ENCODE results near the gene CNPY1. TPM values are rescaled to one million over a fixed set of nuclear protein-coding genes. Genes with fewer than 3 reads are reported as not detected.

Gene CNPY1
- polyA plus RNA-seq, 4 donors = not detected

DNA sequence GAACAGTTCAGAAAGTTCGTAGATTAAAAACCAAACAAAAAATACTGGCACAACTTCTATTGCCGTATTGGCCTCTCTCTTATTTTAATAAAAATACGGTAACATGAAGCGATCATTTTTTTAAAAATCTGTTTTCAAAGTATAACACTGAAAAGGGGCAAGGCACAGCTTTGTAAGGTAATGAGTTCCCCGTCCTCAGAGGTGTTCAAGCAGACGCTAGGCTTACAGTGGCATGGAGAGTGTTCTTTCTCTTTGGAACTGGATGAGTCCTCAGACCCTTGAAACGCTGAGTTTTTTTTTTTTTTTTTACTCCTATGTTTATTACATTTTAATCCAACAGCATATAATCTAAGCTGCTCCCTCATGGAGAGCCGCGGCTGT, 80.6 kb downstream of the CNPY1 start:
- WGBS, 3 donors = 9 to 18% (median 14%) methylated on average over 9 of the region's 9 CpGs
- Histone ChIP-seq H3K4me3 (ENCODE audit: low read depth in 1 of 3, low read length in 3 of 3) (no peak overlapping the region), H3K4me1 (ENCODE audit: control insufficient read depth in 3 of 3, insufficient read depth in 2 of 3, low read depth in 1 of 3, low read length in 2 of 3) (peaks cover 0 to 11% (median 0%) of the 10 kb centered on the region in 3 donors), H3K9me3 (ENCODE audit: control insufficient read depth in 2 of 2, insufficient read depth in 1 of 2, low read depth in 1 of 2, low read length in 1 of 2) (no peaks in the 10 kb centered on the region), H3K27me3 (ENCODE audit: control insufficient read depth in 3 of 3, insufficient read depth in 3 of 3, low read length in 3 of 3) (peaks cover 18 to 95% (median 80%) of the 10 kb centered on the region in 3 donors), H3K27ac (ENCODE audit: low read depth in 1 of 3, low read length in 2 of 3) (no peak overlapping the region), H3K36me3 (ENCODE audit: control insufficient read depth in 3 of 3, insufficient read depth in 2 of 3, low read depth in 1 of 3, low read length in 3 of 3) (no peaks in the 10 kb centered on the region)
- DNase-seq (no peak), FAIRE-seq (no peak)

GRCh38 chr7:155464948-155465739, 81.2 kb downstream of the CNPY1 start:
- peaks cover 18 to 96% (median 81%) of the 10 kb centered on the region in 3 donors for H3K27me3 ChIP-seq (ENCODE audit: control insufficient read depth in 3 of 3, insufficient read depth in 3 of 3, low read length in 3 of 3)
- H3K4me1 ChIP-seq (ENCODE audit: control insufficient read depth in 3 of 3, insufficient read depth in 2 of 3, low read depth in 1 of 3, low read length in 2 of 3) = peaks cover 0 to 11% (median 0%) of the 10 kb centered on the region in 3 donors
- H3K4me3 ChIP-seq (ENCODE audit: low read depth in 1 of 3, low read length in 3 of 3) = no peak overlapping the region
- H3K36me3 ChIP-seq (ENCODE audit: control insufficient read depth in 3 of 3, insufficient read depth in 2 of 3, low read depth in 1 of 3, low read length in 3 of 3) = no peaks in the 10 kb centered on the region
- no peak overlapping the region for H3K27ac ChIP-seq (ENCODE audit: low read depth in 1 of 3, low read length in 2 of 3)
- FAIRE-seq (no peak), DNase-seq (no peak)
- no peaks in the 10 kb centered on the region for H3K9me3 ChIP-seq (ENCODE audit: control insufficient read depth in 2 of 2, insufficient read depth in 1 of 2, low read depth in 1 of 2, low read length in 1 of 2)
- WGBS, 3 donors = 7 to 17% (median 11%) methylated on average over 33 of the region's 33 CpGs

- Histone ChIP-seq H3K4me3 (ENCODE audit: low read depth in 1 of 3, low read length in 3 of 3) (no peak overlapping the region), H3K27ac (ENCODE audit: low read depth in 1 of 3, low read length in 2 of 3) (no peak overlapping the region), H3K9me3 (ENCODE audit: control insufficient read depth in 2 of 2, insufficient read depth in 1 of 2, low read depth in 1 of 2, low read length in 1 of 2) (no peaks in the 10 kb centered on the region), H3K27me3 (ENCODE audit: control insufficient read depth in 3 of 3, insufficient read depth in 3 of 3, low read length in 3 of 3) (peaks cover 18 to 96% (median 81%) of the 10 kb centered on the region in 3 donors), H3K36me3 (ENCODE audit: control insufficient read depth in 3 of 3, insufficient read depth in 2 of 3, low read depth in 1 of 3, low read length in 3 of 3) (no peaks in the 10 kb centered on the region), H3K4me1 (ENCODE audit: control insufficient read depth in 3 of 3, insufficient read depth in 2 of 3, low read depth in 1 of 3, low read length in 2 of 3) (peaks cover 0 to 11% (median 0%) of the 10 kb centered on the region in 3 donors)
- FAIRE-seq (no peak), DNase-seq (peak in 1 of 2 donors; percentile 17)
- WGBS, 3 donors = 9 to 13% (median 10%) methylated on average over 6 of the region's 6 CpGs
Measured at GRCh38 chr7:155464183-155464582, 82.2 kb downstream of the CNPY1 start.

- peaks cover 0 to 11% (median 0%) of the 10 kb centered on the region in 3 donors for H3K4me1 ChIP-seq (ENCODE audit: control insufficient read depth in 3 of 3, insufficient read depth in 2 of 3, low read depth in 1 of 3, low read length in 2 of 3)
- H3K36me3 ChIP-seq (ENCODE audit: control insufficient read depth in 3 of 3, insufficient read depth in 2 of 3, low read depth in 1 of 3, low read length in 3 of 3) = no peaks in the 10 kb centered on the region
- no peak for FAIRE-seq
- no peak overlapping the region for H3K4me3 ChIP-seq (ENCODE audit: low read depth in 1 of 3, low read length in 3 of 3)
- no peak overlapping the region for H3K27ac ChIP-seq (ENCODE audit: low read depth in 1 of 3, low read length in 2 of 3)
- WGBS, 3 donors = 12 to 14% (median 14%) methylated on average over 14 to 15 of the region's 15 CpGs
- no peaks in the 10 kb centered on the region for H3K9me3 ChIP-seq (ENCODE audit: control insufficient read depth in 2 of 2, insufficient read depth in 1 of 2, low read depth in 1 of 2, low read length in 1 of 2)
- no peak for DNase-seq
- peaks cover 22 to 94% (median 78%) of the 10 kb centered on the region in 3 donors for H3K27me3 ChIP-seq (ENCODE audit: control insufficient read depth in 3 of 3, insufficient read depth in 3 of 3, low read length in 3 of 3)
Measured at GRCh38 chr7:155463114-155463811, 83.1 kb downstream of the CNPY1 start.

DNA sequence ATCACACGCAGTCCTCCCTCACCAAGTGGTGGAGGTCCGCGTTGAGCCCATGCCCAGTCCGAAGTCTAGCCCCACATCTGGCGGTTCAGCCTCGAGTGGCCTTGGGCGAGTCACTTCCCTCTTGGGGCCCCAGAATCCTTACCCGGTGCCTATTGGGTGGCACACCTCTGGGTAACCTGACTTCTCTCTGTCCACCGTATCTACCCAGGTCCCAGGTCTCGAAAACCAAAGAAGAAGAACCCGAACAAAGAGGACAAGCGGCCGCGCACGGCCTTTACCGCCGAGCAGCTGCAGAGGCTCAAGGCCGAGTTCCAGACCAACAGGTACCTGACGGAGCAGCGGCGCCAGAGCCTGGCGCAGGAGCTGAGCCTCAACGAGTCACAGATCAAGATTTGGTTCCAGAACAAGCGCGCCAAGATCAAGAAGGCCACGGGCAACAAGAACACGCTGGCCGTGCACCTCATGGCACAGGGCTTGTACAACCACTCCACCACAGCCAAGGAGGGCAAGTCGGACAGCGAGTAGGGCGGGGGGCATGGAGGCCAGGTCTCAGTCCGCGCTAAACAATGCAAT, 84.1 kb downstream of the CNPY1 start:
- 7 to 15% (median 10%) methylated on average over 33 of the region's 33 CpGs for WGBS, 3 donors
- peaks cover 22 to 88% (median 73%) of the 10 kb centered on the region in 3 donors for H3K27me3 ChIP-seq (ENCODE audit: control insufficient read depth in 3 of 3, insufficient read depth in 3 of 3, low read length in 3 of 3)
- H3K4me3 ChIP-seq (ENCODE audit: low read depth in 1 of 3, low read length in 3 of 3) = no peak overlapping the region
- no peaks in the 10 kb centered on the region for H3K36me3 ChIP-seq (ENCODE audit: control insufficient read depth in 3 of 3, insufficient read depth in 2 of 3, low read depth in 1 of 3, low read length in 3 of 3)
- no peaks in the 10 kb centered on the region for H3K9me3 ChIP-seq (ENCODE audit: control insufficient read depth in 2 of 2, insufficient read depth in 1 of 2, low read depth in 1 of 2, low read length in 1 of 2)
- no peak for DNase-seq
- H3K27ac ChIP-seq (ENCODE audit: low read depth in 1 of 3, low read length in 2 of 3) = no peak overlapping the region
- peaks cover 0 to 11% (median 5%) of the 10 kb centered on the region in 3 donors for H3K4me1 ChIP-seq (ENCODE audit: control insufficient read depth in 3 of 3, insufficient read depth in 2 of 3, low read depth in 1 of 3, low read length in 2 of 3)
- no peak for FAIRE-seq

GRCh38 chr7:155461631-155462030, 84.7 kb downstream of the CNPY1 start:
- H3K27me3 ChIP-seq (ENCODE audit: control insufficient read depth in 3 of 3, insufficient read depth in 3 of 3, low read length in 3 of 3) = peaks cover 21 to 87% (median 74%) of the 10 kb centered on the region in 3 donors
- WGBS, 3 donors = 24 to 57% (median 33%) methylated on average over 3 of the region's 3 CpGs
- FAIRE-seq (no peak), DNase-seq (no peak)
- no peak overlapping the region for H3K27ac ChIP-seq (ENCODE audit: low read depth in 1 of 3, low read length in 2 of 3)
- no peak overlapping the region for H3K4me3 ChIP-seq (ENCODE audit: low read depth in 1 of 3, low read length in 3 of 3)
- peaks cover 0 to 8% (median 6%) of the 10 kb centered on the region in 3 donors for H3K4me1 ChIP-seq (ENCODE audit: control insufficient read depth in 3 of 3, insufficient read depth in 2 of 3, low read depth in 1 of 3, low read length in 2 of 3)
- H3K36me3 ChIP-seq (ENCODE audit: control insufficient read depth in 3 of 3, insufficient read depth in 2 of 3, low read depth in 1 of 3, low read length in 3 of 3) = no peaks in the 10 kb centered on the region
- H3K9me3 ChIP-seq (ENCODE audit: control insufficient read depth in 2 of 2, insufficient read depth in 1 of 2, low read depth in 1 of 2, low read length in 1 of 2) = no peaks in the 10 kb centered on the region

DNA sequence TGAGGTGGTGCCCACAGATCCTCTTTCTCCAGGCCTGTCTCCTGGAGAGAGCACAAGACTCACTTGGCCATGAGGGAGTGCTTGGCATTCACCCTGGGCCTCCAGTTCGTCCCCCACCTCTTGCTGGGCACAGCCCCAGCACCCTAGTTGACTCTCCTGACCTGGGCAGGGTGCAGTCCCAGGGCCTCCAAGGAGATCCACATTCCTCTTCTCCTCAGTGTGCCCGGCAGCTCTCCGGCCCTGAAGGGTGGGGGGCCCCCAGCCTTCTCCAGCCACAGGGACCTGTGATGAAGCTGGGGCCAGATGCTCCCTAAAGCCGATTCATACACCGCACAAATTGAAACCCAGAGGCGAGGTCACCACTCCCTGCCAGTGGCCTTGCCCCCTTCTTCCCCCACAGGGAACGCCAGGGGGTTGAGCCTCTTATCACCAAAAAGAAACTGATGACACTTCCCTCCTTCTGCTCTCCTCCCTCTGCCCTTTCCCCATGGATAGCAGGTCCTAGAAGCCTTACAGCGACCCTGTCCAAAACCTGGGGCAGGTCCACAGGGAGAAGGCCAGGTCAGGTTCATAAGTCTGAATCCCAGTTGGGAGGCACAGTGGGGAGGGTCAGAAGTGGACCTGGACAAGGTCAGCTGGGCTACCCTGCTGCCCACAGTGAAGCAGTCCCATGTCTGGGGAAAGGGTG, 85.3 kb downstream of the CNPY1 start:
- H3K4me3 ChIP-seq (ENCODE audit: low read depth in 1 of 3, low read length in 3 of 3) = no peak overlapping the region
- DNase-seq (no peak), FAIRE-seq (no peak)
- peaks cover 17 to 87% (median 74%) of the 10 kb centered on the region in 3 donors for H3K27me3 ChIP-seq (ENCODE audit: control insufficient read depth in 3 of 3, insufficient read depth in 3 of 3, low read length in 3 of 3)
- H3K9me3 ChIP-seq (ENCODE audit: control insufficient read depth in 2 of 2, insufficient read depth in 1 of 2, low read depth in 1 of 2, low read length in 1 of 2) = no peaks in the 10 kb centered on the region
- no peak overlapping the region for H3K27ac ChIP-seq (ENCODE audit: low read depth in 1 of 3, low read length in 2 of 3)
- H3K4me1 ChIP-seq (ENCODE audit: control insufficient read depth in 3 of 3, insufficient read depth in 2 of 3, low read depth in 1 of 3, low read length in 2 of 3) = peaks cover 0 to 6% (median 3%) of the 10 kb centered on the region in 3 donors
- 8 to 25% (median 10%) methylated on average over 8 of the region's 8 CpGs for WGBS, 3 donors
- H3K36me3 ChIP-seq (ENCODE audit: control insufficient read depth in 3 of 3, insufficient read depth in 2 of 3, low read depth in 1 of 3, low read length in 3 of 3) = no peaks in the 10 kb centered on the region
